Heart left ventricle (tissue), 16 donors: ENCODE data around the gene UBTD1. TPM values are rescaled to one million over a fixed set of nuclear protein-coding genes. Genes with fewer than 3 reads are reported as not detected.

Experiments used
- ATAC-seq, 4 donors: fragments of 200-7000 bp; cut with Tn5 transposase; one replicate each; pipeline ENCODE4 v1.9.1; 2020 to 2022; ENCODE audit warnings: moderate library complexity in 4 of 4, mild to moderate bottlenecking in 3 of 4, moderate number of reproducible peaks in 1 of 4
- DNase-seq, 5 donors: peaks; one replicate each; pipeline ENCODE4 v3.0.0-alpha.2; 2020
- H3K27ac ChIP-seq, 12 donors: fragments of 200-600 bp; sonication (generic) in 4 of 12; one replicate each; pipeline versions ENCODE4 v1.5.0 to v1.8.0; 2016 to 2022; ENCODE audit warnings: mild to moderate bottlenecking in 2 of 12
- H3K27me3 ChIP-seq, 9 donors: fragments of 200-600 bp; sonication (generic) in 2 of 9; one replicate each; pipeline versions ENCODE4 v1.5.1 to v1.8.0; 2016 to 2022; ENCODE audit warnings: mild to moderate bottlenecking in 3 of 9
- H3K36me3 ChIP-seq, 9 donors: fragments of 200-600 bp; sonication (generic) in 2 of 9; one replicate each; pipeline versions ENCODE4 v1.5.0 to v1.8.0; 2018 to 2022; ENCODE audit warnings: mild to moderate bottlenecking in 2 of 9
- H3K4me1 ChIP-seq, 12 donors: fragments of 200-600 bp; sonication (generic) in 4 of 12; one replicate each; pipeline versions ENCODE4 v1.5.0 to v1.8.0; 2016 to 2022; ENCODE audit warnings: mild to moderate bottlenecking in 3 of 12
- H3K4me3 ChIP-seq, 12 donors: fragments of 200-600 bp; sonication (generic) in 4 of 12; one replicate each; pipeline versions ENCODE4 v1.5.0 to v1.8.0; 2017 to 2022; ENCODE audit warnings: mild to moderate bottlenecking in 9 of 12, moderate library complexity in 4 of 12
- H3K9me3 ChIP-seq, 12 donors: fragments of 200-600 bp; sonication (generic) in 4 of 12; one replicate each; pipeline versions ENCODE4 v1.5.0 to v1.8.0; 2016 to 2022; ENCODE audit warnings: mild to moderate bottlenecking in 1 of 12
- CTCF ChIP-seq, 12 donors: fragments of 200-600 bp; sonication (generic) in 4 of 12; IDR thresholded peaks; one replicate each; pipeline versions ENCODE4 v1.5.0 to v1.8.0; 2018 to 2022; ENCODE audit warnings: antibody characterized with exemption in 12 of 12, mild to moderate bottlenecking in 5 of 12
- POLR2A ChIP-seq, 2 donors: fragments of 450-650 bp; IDR thresholded peaks; one replicate each; pipeline ENCODE4 v1.6.1; 2017; ENCODE audit warnings: antibody characterized with exemption in 2 of 2, mild to moderate bottlenecking in 2 of 2, moderate library complexity in 2 of 2
- WGBS, 4 donors: extraction: QIAGEN DNeasy Blood & Tissue Kit in 2 of 4; methylation state at CpG; one replicate each; pipeline versions ENCODE4 v1.1.5 to v1.1.7; 2013 to 2018; 5-methylcytosine and 5-hydroxymethylcytosine counted together
- intact Hi-C, 10 donors: fragments of 100-400 bp; cut with DNase I; formaldehyde crosslinking; loops; one replicate each; pipeline versions ENCODE4 v1.11.1 to v1.14.2; 2022
- polyA plus RNA-seq, 2 donors: library from polyadenylated mRNA; stranded (reverse); fragments of 200-250 nt; gene quantifications; one replicate each; pipeline ENCODE4 v1.2.3, GENCODE V29; 2013
- total RNA-seq, 9 donors: library from RNA; depleted of rRNA in 2 of 9; stranded (reverse); fragments of >200 nt in 2 of 9; fragmentation: NEBNext Ultra II Directional in 3 of 9; extraction: Animal tissue kit (Norgen Biotek cat#: 25700) in 3 of 9; gene quantifications; one replicate each; pipeline versions ENCODE4 v1.1.0 to v1.2.4, GENCODE V29; 2016 to 2023
- donor health status: ischemic (EF 13 %, LVEDD 7.1; RV severe dilation, severe dysfunction).
- donor health status: healthy with polysubstance abuse.
- donor health status: DM: no; HTN: yes; CAD: no.
- donor health status: DM: no; HTN: no; CAD: no.
- donor health status: ischemic (EF 25% LVEDD 6.9; RV normal size, moderate dysfunction).
- donor health status: ischemic (EF 25% LVEDD 5.7; RV mildly dilated, moderate dysfunction).
- donor health status: healthy.
- donor health status: DM: yes; HTN: yes; CAD: no.
- donor health status: ischemic (EF 35%, LVEDD 5.7; RV mildly dilated, moderate dysfunction).
- donor health status: nonischemic (EF 11% LVEDD 7.7; RV severe dilation, severe dysfunction).
- donor health status: DM: yes; HTN: yes; CAD: no.
- donor health status: PGD.
- donor health status: ischemic (EF 29% LVEDD 5.4; RV normal size, mild dysfunction).
- donor health status: nonischemic (EF 23%, LVEDD 6.1; RV moderate dilation, normal function).

UBTD1 gene
- total and polyA plus RNA-seq, 11 donors: 18.2 to 49.7 (median 28.2) TPM

GRCh38 chr10:97547271-97547600, 48.5 kb downstream of the UBTD1 start:
- H3K27ac ChIP-seq: peak overlapping the region in 2 of 12 donors; percentile 32 to 47
- no peak for ATAC-seq
- DNase-seq: no peak
- intact Hi-C loops: loop anchor here in 2 of 10 donors (1.0 to 10.0 kb wide), 2 partner anchors 27 to 52 kb away; partner anchors contain the start of genes MMS19 (in 1 of the 2) and UBTD1 (in 1 of the 2)
- H3K36me3 ChIP-seq: no peaks in the 10 kb centered on the region
- H3K4me3 ChIP-seq: no peak overlapping the region
- H3K9me3 ChIP-seq: no peaks in the 10 kb centered on the region
- H3K4me1 ChIP-seq: peaks cover 0 to 67% (median 54%) of the 10 kb centered on the region in 12 donors
- 68 to 76% (median 74%) methylated on average over 4 of the region's 4 CpGs for WGBS, 4 donors
- TF ChIP-seq POLR2A (IDR thresholded peaks at IDR 0.05) (no peak), CTCF (IDR thresholded peaks at IDR 0.05) (no peak)
- no peaks in the 10 kb centered on the region for H3K27me3 ChIP-seq

GRCh38 chr10:97547962-97548361, 49.2 kb downstream of the UBTD1 start:
- Histone ChIP-seq H3K27me3 (no peaks in the 10 kb centered on the region), H3K4me3 (no peak overlapping the region), H3K4me1 (peaks cover 0 to 61% (median 47%) of the 10 kb centered on the region in 12 donors), H3K36me3 (no peaks in the 10 kb centered on the region), H3K27ac (peak overlapping the region in 5 of 12 donors; percentile 1 to 47 (median 19)), H3K9me3 (no peaks in the 10 kb centered on the region)
- ATAC-seq: peak; percentile 17 to 60 (median 52)
- WGBS, 4 donors: 41 to 48% (median 43%) methylated on average over 4 of the region's 4 CpGs
- TF ChIP-seq CTCF (IDR thresholded peaks at IDR 0.05): no peak
- no peak for TF ChIP-seq POLR2A (IDR thresholded peaks at IDR 0.05)
- intact Hi-C loops: loop anchor here in 2 of 10 donors (1.0 to 10.0 kb wide), 2 partner anchors 28 to 53 kb away; partner anchors contain the start of genes MMS19 (in 1 of the 2) and UBTD1 (in 1 of the 2)
- DNase-seq: no peak

- Histone ChIP-seq H3K4me1 (peaks cover 0 to 61% (median 46%) of the 10 kb centered on the region in 12 donors), H3K9me3 (no peaks in the 10 kb centered on the region), H3K4me3 (no peak overlapping the region), H3K27ac (peak overlapping the region in 9 of 12 donors; percentile 22 to 69 (median 47)), H3K27me3 (no peaks in the 10 kb centered on the region), H3K36me3 (no peaks in the 10 kb centered on the region)
- intact Hi-C loops: loop anchor here in 1 of 10 donors (10.0 kb wide), 1 partner anchor 54 kb away; the partner anchor contains the start of genes MMS19 and UBTD1
- 87 to 92% (median 91%) methylated on average over 11 to 13 of the region's 13 CpGs for WGBS, 4 donors
- DNase-seq (no peak), ATAC-seq (no peak)
- TF ChIP-seq CTCF (IDR thresholded peaks at IDR 0.05) (no peak), POLR2A (IDR thresholded peaks at IDR 0.05) (no peak)
These were observed 50.2 kb downstream of the UBTD1 start for GRCh38 chr10:97548828-97549455.

- peaks cover 0 to 62% (median 45%) of the 10 kb centered on the region in 12 donors for H3K4me1 ChIP-seq
- TF ChIP-seq POLR2A (IDR thresholded peaks at IDR 0.05): no peak
- no peak for TF ChIP-seq CTCF (IDR thresholded peaks at IDR 0.05)
- DNase-seq (peak in 2 of 5 donors; percentile 57 to 67), ATAC-seq (peak in 3 of 4 donors; percentile 40 to 56 (median 47))
- 35 to 57% (median 48%) methylated on average over 10 to 13 of the region's 13 CpGs for WGBS, 4 donors
- H3K36me3 ChIP-seq: no peaks in the 10 kb centered on the region
- no peaks in the 10 kb centered on the region for H3K9me3 ChIP-seq
- no peak overlapping the region for H3K4me3 ChIP-seq
- intact Hi-C loops: loop anchor here (1.0 to 10.0 kb wide), 6 partner anchors 47 to 142 kb away; partner anchors contain the start of genes MMS19 (in 5 of the 10) and UBTD1 (in 5 of the 10)
- no peaks in the 10 kb centered on the region for H3K27me3 ChIP-seq
- peak overlapping the region in 11 of 12 donors; percentile 32 to 73 (median 55) for H3K27ac ChIP-seq
These were observed 51.0 kb downstream of the UBTD1 start for GRCh38 chr10:97549587-97550322.
